ENCODE results near the gene ADGRD1.

ADGRD1 gene

DNA sequence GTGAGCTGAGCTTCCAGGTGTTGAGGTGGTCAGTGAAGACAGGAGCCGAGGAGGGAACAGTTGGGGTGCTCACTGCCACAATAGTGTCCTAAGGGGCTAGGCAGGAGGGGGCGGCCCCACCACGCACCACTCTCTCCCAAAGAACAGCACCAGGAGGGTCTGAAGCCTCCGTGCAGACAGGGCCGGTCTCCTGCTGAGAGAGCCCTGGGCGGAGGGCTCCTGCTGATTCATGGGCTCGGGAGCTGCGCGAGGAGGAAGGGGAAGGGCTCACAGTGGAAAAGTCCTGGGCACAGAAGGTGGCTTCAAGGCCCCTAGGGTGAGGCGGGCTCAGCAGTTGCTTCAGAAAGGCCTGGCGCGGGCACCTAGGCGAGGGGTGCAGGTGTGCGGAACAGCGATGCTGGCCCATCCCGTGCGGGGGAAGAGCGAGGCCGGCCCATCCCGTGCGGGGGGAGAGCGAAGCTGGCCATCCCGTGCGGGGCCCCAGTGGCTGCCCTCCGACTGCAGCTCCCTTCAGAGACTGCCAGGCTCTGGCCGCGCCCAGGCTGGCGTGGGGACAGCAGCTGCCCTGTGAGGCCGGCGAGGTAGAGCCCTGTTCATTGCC is 176.7 kb downstream of the ADGRD1 start:
- DNase-seq (ENCODE audit: low read depth in 2 of 3, low spot score in 2 of 3), result no peak

- no peak for DNase-seq (ENCODE audit: low read depth in 2 of 3, low spot score in 2 of 3)
Measured at GRCh38 chr12:131131077-131131807, 177.5 kb downstream of the ADGRD1 start.

DNA sequence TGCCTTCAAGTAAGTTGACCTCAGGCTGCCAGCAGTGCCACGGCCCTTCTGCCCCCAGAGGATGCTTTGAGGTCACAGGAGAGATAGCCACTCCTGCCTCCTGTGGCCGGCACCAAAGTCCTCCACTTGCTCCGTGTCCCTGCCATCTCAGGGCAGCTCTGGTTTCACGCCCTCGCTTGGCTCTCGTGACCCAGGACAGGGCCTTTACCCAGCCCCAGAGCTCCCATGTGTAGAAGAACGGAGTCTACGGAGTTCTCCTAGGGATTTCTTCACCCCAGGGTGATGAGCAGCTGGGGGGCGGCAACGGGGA is 178.1 kb downstream of the ADGRD1 start:
- DNase-seq (ENCODE audit: low read depth in 2 of 3, low spot score in 2 of 3), result no peak

- peak; percentile 38 to 74 (median 71) for DNase-seq (ENCODE audit: low read depth in 2 of 3, low spot score in 2 of 3)
Measured at GRCh38 chr12:131132118-131132892, 178.6 kb downstream of the ADGRD1 start.

GRCh38 chr12:131133015-131133905 is 179.6 kb downstream of the ADGRD1 start:
- no peak for DNase-seq (ENCODE audit: low read depth in 2 of 3, low spot score in 2 of 3)

DNA sequence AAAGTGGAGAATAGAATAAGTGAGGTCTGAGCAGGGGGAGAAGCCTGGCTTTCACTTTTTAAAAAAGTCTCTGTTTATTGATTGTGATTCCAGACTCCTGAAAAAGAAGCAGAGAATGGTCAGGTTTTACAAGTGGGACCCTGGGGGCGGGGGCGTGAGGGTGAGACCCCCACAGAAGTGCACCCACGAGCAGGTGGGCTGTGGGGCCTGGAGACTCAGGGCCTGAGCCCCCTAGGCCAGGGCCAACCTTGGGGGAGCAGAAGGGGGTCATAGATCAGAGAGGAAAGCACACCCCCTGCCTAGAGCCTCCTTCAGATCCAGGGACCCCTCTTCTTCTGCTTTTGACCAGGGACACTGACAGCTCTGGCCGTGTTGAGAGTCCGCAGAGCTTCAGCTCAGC is 180.3 kb downstream of the ADGRD1 start:
- DNase-seq (ENCODE audit: low read depth in 2 of 3, low spot score in 2 of 3), result no peak

DNA sequence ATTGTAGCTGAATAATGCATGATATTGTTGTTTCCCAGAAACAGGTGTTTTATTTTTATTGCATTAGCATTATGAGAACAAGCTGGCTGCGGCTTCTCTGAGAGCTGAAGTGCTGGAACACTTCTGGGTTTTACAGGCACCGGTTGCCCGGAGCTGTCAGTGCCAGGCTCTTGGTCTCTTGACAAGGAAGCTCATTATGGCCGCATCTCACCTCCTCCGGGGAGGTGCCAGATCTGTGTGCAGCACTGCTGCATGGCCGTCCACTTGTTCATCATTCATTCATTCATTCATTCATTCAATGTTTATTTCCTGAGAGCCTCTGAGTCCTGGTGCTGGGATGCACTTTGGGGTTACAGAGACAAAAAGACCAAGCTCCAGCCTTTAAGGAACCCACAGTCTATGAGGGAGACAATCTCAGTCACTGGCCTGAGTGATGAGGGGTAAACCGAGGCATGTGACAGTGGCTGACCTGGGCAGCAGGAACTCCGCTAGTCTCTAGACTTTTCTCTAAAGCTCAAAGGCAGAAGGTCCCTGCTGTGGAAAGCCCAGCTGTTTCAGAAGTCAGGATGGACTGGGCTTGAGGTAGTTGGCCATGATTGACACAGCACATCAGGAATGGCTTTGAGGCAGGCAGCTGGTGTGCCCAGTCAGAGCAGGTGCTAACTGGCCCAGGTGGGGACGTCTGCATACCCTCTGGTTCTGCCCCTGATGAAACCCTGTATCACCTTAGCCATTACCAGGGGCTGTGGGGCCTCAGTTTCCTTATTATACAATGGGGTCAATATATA is 181.0 kb downstream of the ADGRD1 start:
- no peak for DNase-seq (ENCODE audit: low read depth in 2 of 3, low spot score in 2 of 3)

GRCh38 chr12:131135311-131135785 is 181.6 kb downstream of the ADGRD1 start:
- DNase-seq (ENCODE audit: low read depth in 2 of 3, low spot score in 2 of 3), result no peak

DNA sequence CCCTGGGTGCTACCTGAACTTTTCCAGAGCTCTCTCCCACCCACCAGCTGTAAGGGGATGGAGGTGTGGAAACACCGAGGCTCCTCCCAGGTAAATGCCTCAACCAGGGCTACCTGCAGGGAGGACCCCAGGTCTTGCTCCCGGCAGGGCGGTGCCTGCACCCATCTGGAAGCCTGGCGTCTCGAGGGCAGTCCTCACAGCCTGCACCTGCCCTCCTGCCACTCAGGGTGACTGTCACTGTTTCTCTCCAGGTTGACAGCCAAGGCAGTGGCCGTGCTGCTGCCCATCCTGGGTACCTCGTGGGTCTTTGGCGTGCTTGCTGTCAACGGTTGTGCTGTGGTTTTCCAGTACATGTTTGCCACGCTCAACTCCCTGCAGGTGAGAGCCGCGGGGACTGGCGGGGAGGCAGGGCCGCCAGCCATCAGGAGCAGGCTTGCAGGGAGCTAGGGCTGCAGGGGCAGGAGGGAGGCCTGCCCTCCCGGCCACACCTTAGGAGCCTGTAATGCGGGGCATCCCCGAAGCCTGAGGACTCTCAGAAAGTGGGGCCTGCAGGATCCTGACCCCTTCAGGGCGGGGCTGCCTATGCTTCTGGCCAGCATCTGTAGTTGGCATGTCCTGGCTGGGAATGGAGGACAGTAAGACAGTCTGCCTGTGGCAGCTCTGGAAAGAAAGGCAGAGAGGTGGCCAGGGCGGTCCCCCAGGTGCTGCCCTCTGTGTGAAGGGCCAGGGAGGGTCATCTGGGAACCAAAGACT is 182.3 kb downstream of the ADGRD1 start:
- no peak for DNase-seq (ENCODE audit: low read depth in 2 of 3, low spot score in 2 of 3)

DNA sequence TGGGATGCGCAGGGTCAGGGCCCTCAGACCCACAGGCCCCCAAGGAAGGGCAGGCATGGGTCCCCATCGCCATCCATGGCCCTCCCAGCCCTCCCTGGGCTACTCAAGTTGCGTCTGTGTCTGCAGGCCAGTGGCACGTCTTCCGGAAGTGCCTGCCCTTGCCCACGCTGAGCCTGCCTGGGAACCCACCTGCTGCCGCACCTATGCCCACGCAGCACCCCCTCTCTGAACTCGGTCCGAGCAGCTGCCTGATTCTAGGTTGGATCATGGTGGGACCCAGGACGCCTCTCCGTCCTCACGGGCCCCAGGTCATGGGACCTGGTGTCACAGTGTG is 182.8 kb downstream of the ADGRD1 start:
- no peak for DNase-seq (ENCODE audit: low read depth in 2 of 3, low spot score in 2 of 3)

- no peak for DNase-seq (ENCODE audit: low read depth in 2 of 3, low spot score in 2 of 3)
Measured at GRCh38 chr12:131137009-131137835, 183.5 kb downstream of the ADGRD1 start.

- no peak for DNase-seq (ENCODE audit: low read depth in 2 of 3, low spot score in 2 of 3)
Measured at GRCh38 chr12:131137836-131138637, 184.3 kb downstream of the ADGRD1 start.

- DNase-seq (ENCODE audit: low read depth in 2 of 3, low spot score in 2 of 3), result no peak
Measured at GRCh38 chr12:131138638-131139362, 185.1 kb downstream of the ADGRD1 start.

- DNase-seq (ENCODE audit: low read depth in 2 of 3, low spot score in 2 of 3), result no peak
Measured at GRCh38 chr12:131139363-131140068, 185.8 kb downstream of the ADGRD1 start.

DNA sequence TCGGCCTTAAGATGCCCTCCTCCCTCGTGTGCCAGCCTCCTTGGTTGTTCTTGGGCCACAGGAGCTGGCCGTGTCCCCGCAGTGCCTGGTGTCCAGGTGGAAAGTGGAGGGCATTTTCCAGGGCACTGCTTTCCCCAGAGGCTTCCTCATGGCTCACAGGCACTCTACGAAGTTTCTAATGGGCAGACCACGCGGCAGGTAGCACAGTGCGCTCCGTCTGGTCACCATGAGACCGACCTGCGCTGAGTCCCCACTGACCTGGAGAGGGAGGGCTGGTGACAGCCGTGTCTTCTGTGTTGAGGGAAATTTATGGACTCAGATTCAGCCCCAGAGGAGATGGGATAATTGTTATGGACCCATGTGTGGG is 186.3 kb downstream of the ADGRD1 start:
- DNase-seq (ENCODE audit: low read depth in 2 of 3, low spot score in 2 of 3), result no peak

DNA sequence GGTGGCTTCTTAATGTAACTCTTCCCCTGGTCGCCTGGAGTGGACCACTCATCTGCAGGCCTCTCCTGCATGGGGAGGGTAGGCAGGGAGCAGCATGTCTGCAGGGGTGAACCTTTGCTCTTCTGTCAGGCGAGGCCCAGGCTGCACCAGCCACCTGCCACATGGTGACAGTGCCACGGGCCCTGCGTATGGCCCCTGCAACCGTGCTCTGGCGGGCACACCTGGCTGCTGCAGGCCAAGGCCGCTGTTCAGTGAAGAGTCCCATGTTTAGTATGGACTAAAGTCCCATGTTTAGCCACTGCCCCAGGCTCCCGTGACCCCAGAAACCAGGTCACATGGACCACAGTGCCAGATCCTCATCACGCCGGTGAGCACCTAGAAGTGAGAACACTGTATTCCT is 187.0 kb downstream of the ADGRD1 start:
- no peak for DNase-seq (ENCODE audit: low read depth in 2 of 3, low spot score in 2 of 3)

GRCh38 chr12:131141514-131141913 is 187.8 kb downstream of the ADGRD1 start:
- DNase-seq (ENCODE audit: low read depth in 2 of 3, low spot score in 2 of 3), result no peak

Measured in activated CD8-positive, alpha-beta memory T cell treated with anti-CD3 and anti-CD28 coated beads for 48 hours (primary cell).